ENCODE results near the gene SLC25A18. TPM values are rescaled to one million over a fixed set of nuclear protein-coding genes. Genes with fewer than 3 reads are reported as not detected.

SLC25A18 gene
- total and polyA plus RNA-seq, 2 of the 8 experiments (the other 6 are each of a cell fraction or from before 2014, with no cell fraction given), result 2.8 to 2.9 TPM

- no peak for TF ChIP-seq SRF (IDR thresholded peaks at IDR 0.05; ENCODE audit: low read depth, low read length)
- TF ChIP-seq TCF12 (IDR thresholded peaks at IDR 0.05; ENCODE audit: low read depth, low read length), result no peak
- TF ChIP-seq JUN (IDR thresholded peaks at IDR 0.05; ENCODE audit: low read depth, low read length), result no peak
- no peak for TF ChIP-seq YY1 (IDR thresholded peaks at IDR 0.05; ENCODE audit: low read depth, low read length)
- no peak for TF ChIP-seq USF2 (IDR thresholded peaks at IDR 0.05; ENCODE audit: low read length)
- no peak for TF ChIP-seq CHD1 (IDR thresholded peaks at IDR 0.05; ENCODE audit: low read depth, low read length)
- TF ChIP-seq KDM1A (IDR thresholded peaks at IDR 0.05; ENCODE audit: borderline replicate concordance, low read length), result no peak
Observed at GRCh38 chr22:17541476-17541875, 21.8 kb upstream of the SLC25A18 start (continued).
